Measurements from ENCODE around the gene RAB40C. TPM values are rescaled to one million over a fixed set of nuclear protein-coding genes. Genes with fewer than 3 reads are reported as not detected.

Gene RAB40C
- total RNA-seq, 1 experiment from 2014 or later, result 22.5 TPM

DNA sequence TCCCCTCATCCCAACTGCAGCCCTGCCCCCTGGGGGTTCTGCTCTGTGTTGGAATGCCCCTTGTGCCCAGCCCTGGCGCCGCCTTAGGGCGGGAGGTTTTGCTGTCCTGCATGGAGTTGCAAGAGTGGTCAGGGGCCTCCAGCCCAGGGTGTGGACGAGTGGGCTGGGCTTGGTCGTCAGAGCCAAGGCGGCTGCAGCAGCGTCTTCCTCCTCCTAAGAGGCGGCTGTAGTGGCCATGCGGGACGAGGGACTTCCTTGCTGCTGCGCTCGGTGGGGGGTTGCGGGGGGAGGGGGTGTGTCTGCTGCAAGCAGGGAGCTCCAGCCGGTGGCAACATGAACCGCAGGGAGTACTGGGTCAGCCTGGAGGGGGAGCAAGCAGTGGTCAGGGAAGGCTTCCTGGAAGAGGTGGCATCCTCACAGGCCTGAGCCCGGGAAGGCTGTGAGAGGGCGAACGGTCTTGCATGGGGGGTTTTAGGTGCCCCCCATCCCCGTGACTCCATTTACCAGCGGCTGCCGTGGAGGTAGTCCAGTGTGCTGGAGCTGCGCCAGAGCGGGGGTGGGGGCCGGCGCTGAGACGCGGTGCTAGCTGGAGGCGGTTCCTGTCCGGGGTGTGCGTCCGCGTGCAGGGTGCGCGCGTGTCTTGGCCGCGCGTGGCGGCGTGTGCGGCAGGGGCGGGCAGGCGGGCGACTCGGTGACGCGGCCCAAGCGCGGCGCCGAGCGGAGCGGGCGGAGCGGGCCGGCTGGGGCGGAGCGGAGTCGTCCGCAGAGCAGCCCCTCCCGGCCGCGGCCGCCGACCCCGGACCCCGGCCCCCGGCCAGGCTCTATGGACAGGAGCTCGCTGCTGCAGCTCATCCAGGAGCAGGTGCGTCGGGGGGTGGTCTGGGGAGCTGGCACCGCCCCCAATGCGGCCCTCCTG is 85.4 kb downstream of the RAB40C start, which contains the start of gene RHBDL1 (continued):
- TF ChIP-seq, protein P1, sequence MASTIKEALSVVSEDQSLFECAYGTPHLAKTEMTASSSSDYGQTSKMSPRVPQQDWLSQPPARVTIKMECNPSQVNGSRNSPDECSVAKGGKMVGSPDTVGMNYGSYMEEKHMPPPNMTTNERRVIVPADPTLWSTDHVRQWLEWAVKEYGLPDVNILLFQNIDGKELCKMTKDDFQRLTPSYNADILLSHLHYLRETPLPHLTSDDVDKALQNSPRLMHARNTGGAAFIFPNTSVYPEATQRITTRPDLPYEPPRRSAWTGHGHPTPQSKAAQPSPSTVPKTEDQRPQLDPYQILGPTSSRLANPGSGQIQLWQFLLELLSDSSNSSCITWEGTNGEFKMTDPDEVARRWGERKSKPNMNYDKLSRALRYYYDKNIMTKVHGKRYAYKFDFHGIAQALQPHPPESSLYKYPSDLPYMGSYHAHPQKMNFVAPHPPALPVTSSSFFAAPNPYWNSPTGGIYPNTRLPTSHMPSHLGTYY (CRISPR knock-in tag; IDR thresholded peaks at IDR 0.05), result no peak; the same call in 1 of the 2 replicates
- TF ChIP-seq, protein P2, sequence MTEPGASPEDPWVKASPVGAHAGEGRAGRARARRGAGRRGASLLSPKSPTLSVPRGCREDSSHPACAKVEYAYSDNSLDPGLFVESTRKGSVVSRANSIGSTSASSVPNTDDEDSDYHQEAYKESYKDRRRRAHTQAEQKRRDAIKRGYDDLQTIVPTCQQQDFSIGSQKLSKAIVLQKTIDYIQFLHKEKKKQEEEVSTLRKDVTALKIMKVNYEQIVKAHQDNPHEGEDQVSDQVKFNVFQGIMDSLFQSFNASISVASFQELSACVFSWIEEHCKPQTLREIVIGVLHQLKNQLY (CRISPR knock-in tag; IDR thresholded peaks at IDR 0.05), result no peak
- 0 out of 2 replicates have a peak, but pooled peaks have one; percentile 34 for TF ChIP-seq TEAD1 (CRISPR knock-in tag; IDR thresholded peaks at IDR 0.05)
- TF ChIP-seq, protein P3, sequence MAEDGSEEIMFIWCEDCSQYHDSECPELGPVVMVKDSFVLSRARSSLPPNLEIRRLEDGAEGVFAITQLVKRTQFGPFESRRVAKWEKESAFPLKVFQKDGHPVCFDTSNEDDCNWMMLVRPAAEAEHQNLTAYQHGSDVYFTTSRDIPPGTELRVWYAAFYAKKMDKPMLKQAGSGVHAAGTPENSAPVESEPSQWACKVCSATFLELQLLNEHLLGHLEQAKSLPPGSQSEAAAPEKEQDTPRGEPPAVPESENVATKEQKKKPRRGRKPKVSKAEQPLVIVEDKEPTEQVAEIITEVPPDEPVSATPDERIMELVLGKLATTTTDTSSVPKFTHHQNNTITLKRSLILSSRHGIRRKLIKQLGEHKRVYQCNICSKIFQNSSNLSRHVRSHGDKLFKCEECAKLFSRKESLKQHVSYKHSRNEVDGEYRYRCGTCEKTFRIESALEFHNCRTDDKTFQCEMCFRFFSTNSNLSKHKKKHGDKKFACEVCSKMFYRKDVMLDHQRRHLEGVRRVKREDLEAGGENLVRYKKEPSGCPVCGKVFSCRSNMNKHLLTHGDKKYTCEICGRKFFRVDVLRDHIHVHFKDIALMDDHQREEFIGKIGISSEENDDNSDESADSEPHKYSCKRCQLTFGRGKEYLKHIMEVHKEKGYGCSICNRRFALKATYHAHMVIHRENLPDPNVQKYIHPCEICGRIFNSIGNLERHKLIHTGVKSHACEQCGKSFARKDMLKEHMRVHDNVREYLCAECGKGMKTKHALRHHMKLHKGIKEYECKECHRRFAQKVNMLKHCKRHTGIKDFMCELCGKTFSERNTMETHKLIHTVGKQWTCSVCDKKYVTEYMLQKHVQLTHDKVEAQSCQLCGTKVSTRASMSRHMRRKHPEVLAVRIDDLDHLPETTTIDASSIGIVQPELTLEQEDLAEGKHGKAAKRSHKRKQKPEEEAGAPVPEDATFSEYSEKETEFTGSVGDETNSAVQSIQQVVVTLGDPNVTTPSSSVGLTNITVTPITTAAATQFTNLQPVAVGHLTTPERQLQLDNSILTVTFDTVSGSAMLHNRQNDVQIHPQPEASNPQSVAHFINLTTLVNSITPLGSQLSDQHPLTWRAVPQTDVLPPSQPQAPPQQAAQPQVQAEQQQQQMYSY (CRISPR knock-in tag; IDR thresholded peaks at IDR 0.05), result peak; percentile 32; the same call in 1 of the 2 replicates
- TF ChIP-seq RORB (CRISPR knock-in tag; IDR thresholded peaks at IDR 0.05), result no peak
- TF ChIP-seq, protein P4, sequence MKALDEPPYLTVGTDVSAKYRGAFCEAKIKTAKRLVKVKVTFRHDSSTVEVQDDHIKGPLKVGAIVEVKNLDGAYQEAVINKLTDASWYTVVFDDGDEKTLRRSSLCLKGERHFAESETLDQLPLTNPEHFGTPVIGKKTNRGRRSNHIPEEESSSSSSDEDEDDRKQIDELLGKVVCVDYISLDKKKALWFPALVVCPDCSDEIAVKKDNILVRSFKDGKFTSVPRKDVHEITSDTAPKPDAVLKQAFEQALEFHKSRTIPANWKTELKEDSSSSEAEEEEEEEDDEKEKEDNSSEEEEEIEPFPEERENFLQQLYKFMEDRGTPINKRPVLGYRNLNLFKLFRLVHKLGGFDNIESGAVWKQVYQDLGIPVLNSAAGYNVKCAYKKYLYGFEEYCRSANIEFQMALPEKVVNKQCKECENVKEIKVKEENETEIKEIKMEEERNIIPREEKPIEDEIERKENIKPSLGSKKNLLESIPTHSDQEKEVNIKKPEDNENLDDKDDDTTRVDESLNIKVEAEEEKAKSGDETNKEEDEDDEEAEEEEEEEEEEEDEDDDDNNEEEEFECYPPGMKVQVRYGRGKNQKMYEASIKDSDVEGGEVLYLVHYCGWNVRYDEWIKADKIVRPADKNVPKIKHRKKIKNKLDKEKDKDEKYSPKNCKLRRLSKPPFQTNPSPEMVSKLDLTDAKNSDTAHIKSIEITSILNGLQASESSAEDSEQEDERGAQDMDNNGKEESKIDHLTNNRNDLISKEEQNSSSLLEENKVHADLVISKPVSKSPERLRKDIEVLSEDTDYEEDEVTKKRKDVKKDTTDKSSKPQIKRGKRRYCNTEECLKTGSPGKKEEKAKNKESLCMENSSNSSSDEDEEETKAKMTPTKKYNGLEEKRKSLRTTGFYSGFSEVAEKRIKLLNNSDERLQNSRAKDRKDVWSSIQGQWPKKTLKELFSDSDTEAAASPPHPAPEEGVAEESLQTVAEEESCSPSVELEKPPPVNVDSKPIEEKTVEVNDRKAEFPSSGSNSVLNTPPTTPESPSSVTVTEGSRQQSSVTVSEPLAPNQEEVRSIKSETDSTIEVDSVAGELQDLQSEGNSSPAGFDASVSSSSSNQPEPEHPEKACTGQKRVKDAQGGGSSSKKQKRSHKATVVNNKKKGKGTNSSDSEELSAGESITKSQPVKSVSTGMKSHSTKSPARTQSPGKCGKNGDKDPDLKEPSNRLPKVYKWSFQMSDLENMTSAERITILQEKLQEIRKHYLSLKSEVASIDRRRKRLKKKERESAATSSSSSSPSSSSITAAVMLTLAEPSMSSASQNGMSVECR (CRISPR knock-in tag; IDR thresholded peaks at IDR 0.05; ENCODE audit: borderline replicate concordance), result no peak
- TF ChIP-seq, protein P5, sequence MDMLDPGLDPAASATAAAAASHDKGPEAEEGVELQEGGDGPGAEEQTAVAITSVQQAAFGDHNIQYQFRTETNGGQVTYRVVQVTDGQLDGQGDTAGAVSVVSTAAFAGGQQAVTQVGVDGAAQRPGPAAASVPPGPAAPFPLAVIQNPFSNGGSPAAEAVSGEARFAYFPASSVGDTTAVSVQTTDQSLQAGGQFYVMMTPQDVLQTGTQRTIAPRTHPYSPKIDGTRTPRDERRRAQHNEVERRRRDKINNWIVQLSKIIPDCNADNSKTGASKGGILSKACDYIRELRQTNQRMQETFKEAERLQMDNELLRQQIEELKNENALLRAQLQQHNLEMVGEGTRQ (CRISPR knock-in tag; IDR thresholded peaks at IDR 0.05), result no peak
- TF ChIP-seq JAZF1 (CRISPR knock-in tag; IDR thresholded peaks at IDR 0.05), result no peak
- no peak for TF ChIP-seq RELA (CRISPR knock-in tag; IDR thresholded peaks at IDR 0.05; ENCODE audit: borderline replicate concordance)
- TF ChIP-seq, protein P6, sequence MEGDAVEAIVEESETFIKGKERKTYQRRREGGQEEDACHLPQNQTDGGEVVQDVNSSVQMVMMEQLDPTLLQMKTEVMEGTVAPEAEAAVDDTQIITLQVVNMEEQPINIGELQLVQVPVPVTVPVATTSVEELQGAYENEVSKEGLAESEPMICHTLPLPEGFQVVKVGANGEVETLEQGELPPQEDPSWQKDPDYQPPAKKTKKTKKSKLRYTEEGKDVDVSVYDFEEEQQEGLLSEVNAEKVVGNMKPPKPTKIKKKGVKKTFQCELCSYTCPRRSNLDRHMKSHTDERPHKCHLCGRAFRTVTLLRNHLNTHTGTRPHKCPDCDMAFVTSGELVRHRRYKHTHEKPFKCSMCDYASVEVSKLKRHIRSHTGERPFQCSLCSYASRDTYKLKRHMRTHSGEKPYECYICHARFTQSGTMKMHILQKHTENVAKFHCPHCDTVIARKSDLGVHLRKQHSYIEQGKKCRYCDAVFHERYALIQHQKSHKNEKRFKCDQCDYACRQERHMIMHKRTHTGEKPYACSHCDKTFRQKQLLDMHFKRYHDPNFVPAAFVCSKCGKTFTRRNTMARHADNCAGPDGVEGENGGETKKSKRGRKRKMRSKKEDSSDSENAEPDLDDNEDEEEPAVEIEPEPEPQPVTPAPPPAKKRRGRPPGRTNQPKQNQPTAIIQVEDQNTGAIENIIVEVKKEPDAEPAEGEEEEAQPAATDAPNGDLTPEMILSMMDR (IDR thresholded peaks at IDR 0.05), result no peak
- TF ChIP-seq, protein P7, sequence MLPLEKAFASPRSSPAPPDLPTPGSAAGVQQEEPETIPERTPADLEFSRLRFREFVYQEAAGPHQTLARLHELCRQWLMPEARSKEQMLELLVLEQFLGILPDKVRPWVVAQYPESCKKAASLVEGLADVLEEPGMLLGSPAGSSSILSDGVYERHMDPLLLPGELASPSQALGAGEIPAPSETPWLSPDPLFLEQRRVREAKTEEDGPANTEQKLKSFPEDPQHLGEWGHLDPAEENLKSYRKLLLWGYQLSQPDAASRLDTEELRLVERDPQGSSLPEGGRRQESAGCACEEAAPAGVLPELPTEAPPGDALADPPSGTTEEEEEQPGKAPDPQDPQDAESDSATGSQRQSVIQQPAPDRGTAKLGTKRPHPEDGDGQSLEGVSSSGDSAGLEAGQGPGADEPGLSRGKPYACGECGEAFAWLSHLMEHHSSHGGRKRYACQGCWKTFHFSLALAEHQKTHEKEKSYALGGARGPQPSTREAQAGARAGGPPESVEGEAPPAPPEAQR (CRISPR knock-in tag; IDR thresholded peaks at IDR 0.05), result no peak
- TF ChIP-seq ZNF232 (CRISPR knock-in tag; IDR thresholded peaks at IDR 0.05), result no peak
- TF ChIP-seq, protein P8, sequence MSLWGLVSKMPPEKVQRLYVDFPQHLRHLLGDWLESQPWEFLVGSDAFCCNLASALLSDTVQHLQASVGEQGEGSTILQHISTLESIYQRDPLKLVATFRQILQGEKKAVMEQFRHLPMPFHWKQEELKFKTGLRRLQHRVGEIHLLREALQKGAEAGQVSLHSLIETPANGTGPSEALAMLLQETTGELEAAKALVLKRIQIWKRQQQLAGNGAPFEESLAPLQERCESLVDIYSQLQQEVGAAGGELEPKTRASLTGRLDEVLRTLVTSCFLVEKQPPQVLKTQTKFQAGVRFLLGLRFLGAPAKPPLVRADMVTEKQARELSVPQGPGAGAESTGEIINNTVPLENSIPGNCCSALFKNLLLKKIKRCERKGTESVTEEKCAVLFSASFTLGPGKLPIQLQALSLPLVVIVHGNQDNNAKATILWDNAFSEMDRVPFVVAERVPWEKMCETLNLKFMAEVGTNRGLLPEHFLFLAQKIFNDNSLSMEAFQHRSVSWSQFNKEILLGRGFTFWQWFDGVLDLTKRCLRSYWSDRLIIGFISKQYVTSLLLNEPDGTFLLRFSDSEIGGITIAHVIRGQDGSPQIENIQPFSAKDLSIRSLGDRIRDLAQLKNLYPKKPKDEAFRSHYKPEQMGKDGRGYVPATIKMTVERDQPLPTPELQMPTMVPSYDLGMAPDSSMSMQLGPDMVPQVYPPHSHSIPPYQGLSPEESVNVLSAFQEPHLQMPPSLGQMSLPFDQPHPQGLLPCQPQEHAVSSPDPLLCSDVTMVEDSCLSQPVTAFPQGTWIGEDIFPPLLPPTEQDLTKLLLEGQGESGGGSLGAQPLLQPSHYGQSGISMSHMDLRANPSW (CRISPR knock-in tag; conservative IDR thresholded peaks at IDR 0.05; ENCODE audit: low read depth), result no peak
- TF ChIP-seq MYBL2 (CRISPR knock-in tag; IDR thresholded peaks at IDR 0.05), result no peak
- TF ChIP-seq JUN (CRISPR knock-in tag; IDR thresholded peaks at IDR 0.05), result no peak
- TF ChIP-seq, protein P9, sequence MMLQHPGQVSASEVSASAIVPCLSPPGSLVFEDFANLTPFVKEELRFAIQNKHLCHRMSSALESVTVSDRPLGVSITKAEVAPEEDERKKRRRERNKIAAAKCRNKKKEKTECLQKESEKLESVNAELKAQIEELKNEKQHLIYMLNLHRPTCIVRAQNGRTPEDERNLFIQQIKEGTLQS (CRISPR knock-in tag; conservative IDR thresholded peaks at IDR 0.05), result no peak
- TF ChIP-seq ZNF317 (CRISPR knock-in tag; IDR thresholded peaks at IDR 0.05; ENCODE audit: borderline replicate concordance, low read depth), result no peak

All from WTC11 (cell line).